ENCODE data around the gene OASL. TPM values are rescaled to one million over a fixed set of nuclear protein-coding genes. Genes with fewer than 3 reads are reported as not detected.
"Not testable (repeated sequence)": the region's sequence is repeated elsewhere in the genome, so short reads cannot be mapped to it uniquely, and the experiment has no call there.

Gene OASL
- polyA plus RNA-seq, 1 donor from 2014 or later, result 0.42 TPM

GRCh38 chr12:121065345-121065744, 26.3 kb upstream of the OASL start:
- H3K9me2 ChIP-seq (ENCODE audit: insufficient read depth, low read length), result no peaks in the 10 kb centered on the region
- no peaks in the 10 kb centered on the region for H3K9me3 ChIP-seq (ENCODE audit: low read length)
- no peak overlapping the region for H3K4me3 ChIP-seq (ENCODE audit: low read length)
- no peak for TF ChIP-seq TAF1 (IDR thresholded peaks at IDR 0.05; ENCODE audit: low read depth)
- no peak for TF ChIP-seq RAD21 (conservative IDR thresholded peaks at IDR 0.05)
- no peak for TF ChIP-seq POLR2AphosphoS5 (IDR thresholded peaks at IDR 0.05)
- no peak for TF ChIP-seq EP300 (conservative IDR thresholded peaks at IDR 0.05; ENCODE audit: poor library complexity, severe bottlenecking)
- no peak for TF ChIP-seq MXI1 (conservative IDR thresholded peaks at IDR 0.05; ENCODE audit: poor library complexity, severe bottlenecking)
- TF ChIP-seq, protein P1, sequence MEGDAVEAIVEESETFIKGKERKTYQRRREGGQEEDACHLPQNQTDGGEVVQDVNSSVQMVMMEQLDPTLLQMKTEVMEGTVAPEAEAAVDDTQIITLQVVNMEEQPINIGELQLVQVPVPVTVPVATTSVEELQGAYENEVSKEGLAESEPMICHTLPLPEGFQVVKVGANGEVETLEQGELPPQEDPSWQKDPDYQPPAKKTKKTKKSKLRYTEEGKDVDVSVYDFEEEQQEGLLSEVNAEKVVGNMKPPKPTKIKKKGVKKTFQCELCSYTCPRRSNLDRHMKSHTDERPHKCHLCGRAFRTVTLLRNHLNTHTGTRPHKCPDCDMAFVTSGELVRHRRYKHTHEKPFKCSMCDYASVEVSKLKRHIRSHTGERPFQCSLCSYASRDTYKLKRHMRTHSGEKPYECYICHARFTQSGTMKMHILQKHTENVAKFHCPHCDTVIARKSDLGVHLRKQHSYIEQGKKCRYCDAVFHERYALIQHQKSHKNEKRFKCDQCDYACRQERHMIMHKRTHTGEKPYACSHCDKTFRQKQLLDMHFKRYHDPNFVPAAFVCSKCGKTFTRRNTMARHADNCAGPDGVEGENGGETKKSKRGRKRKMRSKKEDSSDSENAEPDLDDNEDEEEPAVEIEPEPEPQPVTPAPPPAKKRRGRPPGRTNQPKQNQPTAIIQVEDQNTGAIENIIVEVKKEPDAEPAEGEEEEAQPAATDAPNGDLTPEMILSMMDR (IDR thresholded peaks at IDR 0.05; ENCODE audit: poor library complexity, severe bottlenecking), result no peak
- TF ChIP-seq EZH2 (IDR thresholded peaks at IDR 0.05; ENCODE audit: borderline replicate concordance, insufficient read depth, low read length, poor library complexity, severe bottlenecking), result no peak
- no peak for TF ChIP-seq SMC3 (conservative IDR thresholded peaks at IDR 0.05; ENCODE audit: poor library complexity)
- TF ChIP-seq, protein P2, sequence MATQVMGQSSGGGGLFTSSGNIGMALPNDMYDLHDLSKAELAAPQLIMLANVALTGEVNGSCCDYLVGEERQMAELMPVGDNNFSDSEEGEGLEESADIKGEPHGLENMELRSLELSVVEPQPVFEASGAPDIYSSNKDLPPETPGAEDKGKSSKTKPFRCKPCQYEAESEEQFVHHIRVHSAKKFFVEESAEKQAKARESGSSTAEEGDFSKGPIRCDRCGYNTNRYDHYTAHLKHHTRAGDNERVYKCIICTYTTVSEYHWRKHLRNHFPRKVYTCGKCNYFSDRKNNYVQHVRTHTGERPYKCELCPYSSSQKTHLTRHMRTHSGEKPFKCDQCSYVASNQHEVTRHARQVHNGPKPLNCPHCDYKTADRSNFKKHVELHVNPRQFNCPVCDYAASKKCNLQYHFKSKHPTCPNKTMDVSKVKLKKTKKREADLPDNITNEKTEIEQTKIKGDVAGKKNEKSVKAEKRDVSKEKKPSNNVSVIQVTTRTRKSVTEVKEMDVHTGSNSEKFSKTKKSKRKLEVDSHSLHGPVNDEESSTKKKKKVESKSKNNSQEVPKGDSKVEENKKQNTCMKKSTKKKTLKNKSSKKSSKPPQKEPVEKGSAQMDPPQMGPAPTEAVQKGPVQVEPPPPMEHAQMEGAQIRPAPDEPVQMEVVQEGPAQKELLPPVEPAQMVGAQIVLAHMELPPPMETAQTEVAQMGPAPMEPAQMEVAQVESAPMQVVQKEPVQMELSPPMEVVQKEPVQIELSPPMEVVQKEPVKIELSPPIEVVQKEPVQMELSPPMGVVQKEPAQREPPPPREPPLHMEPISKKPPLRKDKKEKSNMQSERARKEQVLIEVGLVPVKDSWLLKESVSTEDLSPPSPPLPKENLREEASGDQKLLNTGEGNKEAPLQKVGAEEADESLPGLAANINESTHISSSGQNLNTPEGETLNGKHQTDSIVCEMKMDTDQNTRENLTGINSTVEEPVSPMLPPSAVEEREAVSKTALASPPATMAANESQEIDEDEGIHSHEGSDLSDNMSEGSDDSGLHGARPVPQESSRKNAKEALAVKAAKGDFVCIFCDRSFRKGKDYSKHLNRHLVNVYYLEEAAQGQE (IDR thresholded peaks at IDR 0.05; ENCODE audit: borderline replicate concordance), result no peak
- no peak overlapping the region for H3K4me2 ChIP-seq (ENCODE audit: low read length)
- H3K27ac ChIP-seq (ENCODE audit: low read length), result no peak overlapping the region
- no peaks in the 10 kb centered on the region for H3K27me3 ChIP-seq (ENCODE audit: insufficient read depth, low read depth, low read length)
- H4K20me1 ChIP-seq (ENCODE audit: insufficient read depth), result no peaks in the 10 kb centered on the region
- no peaks in the 10 kb centered on the region for H3K36me3 ChIP-seq (ENCODE audit: insufficient read depth, low read length)
- H3F3A ChIP-seq (ENCODE audit: insufficient read depth, low read length, poor library complexity, severe bottlenecking), result no peaks in the 10 kb centered on the region
- H2AFZ ChIP-seq (ENCODE audit: low read depth, low read length), result no peak overlapping the region
- no peak overlapping the region for H3K9ac ChIP-seq (ENCODE audit: low read length)
- no peaks in the 10 kb centered on the region for H3K79me2 ChIP-seq (replicated peaks; ENCODE audit: insufficient read depth, low read length)

GRCh38 chr12:121064586-121064985, 25.5 kb upstream of the OASL start:
- not testable (repeated sequence) for H3K27me3 ChIP-seq (ENCODE audit: insufficient read depth, low read depth, low read length); H4K20me1 ChIP-seq (ENCODE audit: insufficient read depth); H3K27ac ChIP-seq (ENCODE audit: low read length); H3K36me3 ChIP-seq (ENCODE audit: insufficient read depth, low read length); H3K9ac ChIP-seq (ENCODE audit: low read length); H3K4me2 ChIP-seq (ENCODE audit: low read length); H2AFZ ChIP-seq (ENCODE audit: low read depth, low read length); H3K4me3 ChIP-seq (ENCODE audit: low read length); H3F3A ChIP-seq (ENCODE audit: insufficient read depth, low read length, poor library complexity, severe bottlenecking); H3K9me2 ChIP-seq (ENCODE audit: insufficient read depth, low read length); H3K9me3 ChIP-seq (ENCODE audit: low read length); H3K79me2 ChIP-seq (replicated peaks; ENCODE audit: insufficient read depth, low read length)

GRCh38 chr12:121064116-121064515, 25.1 kb upstream of the OASL start:
- Histone ChIP-seq H2AFZ (ENCODE audit: low read depth, low read length) (no peak overlapping the region), H3K9me2 (ENCODE audit: insufficient read depth, low read length) (no peaks in the 10 kb centered on the region), H3K9me3 (ENCODE audit: low read length) (no peaks in the 10 kb centered on the region), H3K4me3 (ENCODE audit: low read length) (no peak overlapping the region), H3K4me2 (ENCODE audit: low read length) (no peak overlapping the region), H3K79me2 (replicated peaks; ENCODE audit: insufficient read depth, low read length) (no peaks in the 10 kb centered on the region), H3K27ac (ENCODE audit: low read length) (no peak overlapping the region), H3K9ac (ENCODE audit: low read length) (no peak overlapping the region), H3K27me3 (ENCODE audit: insufficient read depth, low read depth, low read length) (no peaks in the 10 kb centered on the region), H3K36me3 (ENCODE audit: insufficient read depth, low read length) (no peaks in the 10 kb centered on the region), H4K20me1 (ENCODE audit: insufficient read depth) (no peaks in the 10 kb centered on the region), H3F3A (ENCODE audit: insufficient read depth, low read length, poor library complexity, severe bottlenecking) (no peaks in the 10 kb centered on the region)
- TF ChIP-seq MXI1 (conservative IDR thresholded peaks at IDR 0.05; ENCODE audit: poor library complexity, severe bottlenecking) (no peak), RAD21 (conservative IDR thresholded peaks at IDR 0.05) (no peak), EP300 (conservative IDR thresholded peaks at IDR 0.05; ENCODE audit: poor library complexity, severe bottlenecking) (no peak), TAF1 (IDR thresholded peaks at IDR 0.05; ENCODE audit: low read depth) (no peak), POLR2AphosphoS5 (IDR thresholded peaks at IDR 0.05) (no peak)
- TF ChIP-seq, protein P1 (IDR thresholded peaks at IDR 0.05; ENCODE audit: poor library complexity, severe bottlenecking), result no peak
- TF ChIP-seq, protein P2 (IDR thresholded peaks at IDR 0.05; ENCODE audit: borderline replicate concordance), result no peak
